Ishikawa (cell line): ENCODE data around the gene CDH13.

ENCODE experiments used
- CEBPB ChIP-seq: IDR thresholded peaks from 2 replicates; pipeline ENCODE4 v1.6.1; 2012
- CREB1 ChIP-seq: IDR thresholded peaks from 2 replicates; pipeline ENCODE4 v1.6.1; 2012; ENCODE audit warnings: low read depth
- EGR1 ChIP-seq: IDR thresholded peaks from 2 replicates; pipeline ENCODE4 v1.6.1; 2012
- EP300 ChIP-seq: IDR thresholded peaks from 2 replicates; pipeline ENCODE4 v1.6.1; 2012; ENCODE audit warnings: borderline replicate concordance
- FOXM1 ChIP-seq: IDR thresholded peaks from 2 replicates; pipeline ENCODE4 v1.6.1; 2012; ENCODE audit warnings: low read depth, borderline replicate concordance
- NFIC ChIP-seq: IDR thresholded peaks from 2 replicates; pipeline ENCODE4 v1.6.1; 2012
- RAD21 ChIP-seq: IDR thresholded peaks from 2 replicates; pipeline ENCODE4 v1.6.1; 2012; ENCODE audit warnings: low read depth
- REST ChIP-seq: IDR thresholded peaks from 2 replicates; pipeline ENCODE4 v1.6.1; 2012; ENCODE audit warnings: low read depth, mild to moderate bottlenecking
- TAF1 ChIP-seq: IDR thresholded peaks from 2 replicates; pipeline ENCODE4 v1.6.1; 2012; ENCODE audit warnings: low read depth, mild to moderate bottlenecking
- TCF12 ChIP-seq: IDR thresholded peaks from 2 replicates; pipeline ENCODE4 v1.6.1; 2012; ENCODE audit warnings: low read depth
- TEAD4 ChIP-seq: IDR thresholded peaks from 2 replicates; pipeline ENCODE4 v1.6.1; 2012
- USF1 ChIP-seq: IDR thresholded peaks from 2 replicates; pipeline ENCODE4 v1.6.1; 2012
- YY1 ChIP-seq: IDR thresholded peaks from 2 replicates; pipeline ENCODE4 v1.6.1; 2012; ENCODE audit warnings: low read depth
- ZBTB7A ChIP-seq: IDR thresholded peaks from 2 replicates; pipeline ENCODE4 v1.6.1; 2012; ENCODE audit warnings: low read depth
- TF ChIP-seq, protein P1 (sequence below): IDR thresholded peaks from 2 replicates; pipeline ENCODE4 v1.6.1; 2012

The CDH13 gene

GRCh38 chr16:82629441-82630027 lies 2.8 kb downstream of the CDH13 start:
- no peak for TF ChIP-seq RAD21
- TF ChIP-seq ZBTB7A: no peak
- no peak for TF ChIP-seq CREB1
- no peak for TF ChIP-seq NFIC
- TF ChIP-seq, protein P1, sequence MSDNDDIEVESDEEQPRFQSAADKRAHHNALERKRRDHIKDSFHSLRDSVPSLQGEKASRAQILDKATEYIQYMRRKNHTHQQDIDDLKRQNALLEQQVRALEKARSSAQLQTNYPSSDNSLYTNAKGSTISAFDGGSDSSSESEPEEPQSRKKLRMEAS: no peak
- TF ChIP-seq EP300: no peak
- no peak for TF ChIP-seq TCF12
- TF ChIP-seq REST: no peak
- no peak for TF ChIP-seq TAF1
- TF ChIP-seq YY1: no peak
- no peak for TF ChIP-seq FOXM1
- no peak for TF ChIP-seq USF1
- no peak for TF ChIP-seq CEBPB

GRCh38 chr16:82630219-82630618 lies 3.5 kb downstream of the CDH13 start:
- TF ChIP-seq TEAD4: no peak
- TF ChIP-seq TCF12: no peak
- TF ChIP-seq EGR1: no peak
- no peak for TF ChIP-seq RAD21

- TF ChIP-seq EP300 (no peak), USF1 (no peak)
These were observed 3.9 kb downstream of the CDH13 start for GRCh38 chr16:82630688-82631087.

- TF ChIP-seq RAD21 (0 out of 2 replicates have a peak, but pooled peaks have one; percentile 3), NFIC (no peak)
These were observed 5.2 kb downstream of the CDH13 start for GRCh38 chr16:82631701-82632685.

GRCh38 chr16:82633964-82634600 lies 7.3 kb downstream of the CDH13 start:
- TF ChIP-seq EP300 (no peak), USF1 (no peak), YY1 (no peak), ZBTB7A (no peak), FOXM1 (no peak), RAD21 (no peak), NFIC (no peak), TCF12 (no peak)
- TF ChIP-seq, protein P1: no peak

- no peak for TF ChIP-seq YY1
- TF ChIP-seq REST: no peak
These were observed 8.3 kb downstream of the CDH13 start for GRCh38 chr16:82634955-82635610.
